ENCODE measurements around the gene FBXO10.
A peak's percentile ranks its signal among the peaks of the same experiment; 100 is the strongest.
"Not testable (repeated sequence)": the region's sequence is repeated elsewhere in the genome, so short reads cannot be mapped to it uniquely, and the experiment has no call there.

Gene FBXO10, protein sequence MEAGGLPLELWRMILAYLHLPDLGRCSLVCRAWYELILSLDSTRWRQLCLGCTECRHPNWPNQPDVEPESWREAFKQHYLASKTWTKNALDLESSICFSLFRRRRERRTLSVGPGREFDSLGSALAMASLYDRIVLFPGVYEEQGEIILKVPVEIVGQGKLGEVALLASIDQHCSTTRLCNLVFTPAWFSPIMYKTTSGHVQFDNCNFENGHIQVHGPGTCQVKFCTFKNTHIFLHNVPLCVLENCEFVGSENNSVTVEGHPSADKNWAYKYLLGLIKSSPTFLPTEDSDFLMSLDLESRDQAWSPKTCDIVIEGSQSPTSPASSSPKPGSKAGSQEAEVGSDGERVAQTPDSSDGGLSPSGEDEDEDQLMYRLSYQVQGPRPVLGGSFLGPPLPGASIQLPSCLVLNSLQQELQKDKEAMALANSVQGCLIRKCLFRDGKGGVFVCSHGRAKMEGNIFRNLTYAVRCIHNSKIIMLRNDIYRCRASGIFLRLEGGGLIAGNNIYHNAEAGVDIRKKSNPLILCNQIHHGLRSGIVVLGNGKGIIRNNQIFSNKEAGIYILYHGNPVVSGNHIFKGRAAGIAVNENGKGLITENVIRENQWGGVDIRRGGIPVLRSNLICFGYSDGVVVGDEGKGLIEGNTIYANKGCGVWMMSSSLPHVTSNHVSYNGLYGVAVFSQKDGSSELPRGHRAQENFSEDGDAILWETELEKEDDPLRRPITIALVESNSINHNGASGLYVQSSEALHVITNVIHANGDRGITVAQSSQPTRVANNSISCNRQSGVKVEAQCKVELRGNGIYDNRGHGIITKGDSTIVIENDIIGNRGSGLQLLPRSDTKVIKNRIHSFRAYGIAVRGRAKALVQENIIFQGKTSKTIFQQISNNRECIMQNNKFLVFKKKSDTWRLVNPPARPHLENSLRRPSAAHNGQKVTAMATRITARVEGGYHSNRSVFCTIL

DNA sequence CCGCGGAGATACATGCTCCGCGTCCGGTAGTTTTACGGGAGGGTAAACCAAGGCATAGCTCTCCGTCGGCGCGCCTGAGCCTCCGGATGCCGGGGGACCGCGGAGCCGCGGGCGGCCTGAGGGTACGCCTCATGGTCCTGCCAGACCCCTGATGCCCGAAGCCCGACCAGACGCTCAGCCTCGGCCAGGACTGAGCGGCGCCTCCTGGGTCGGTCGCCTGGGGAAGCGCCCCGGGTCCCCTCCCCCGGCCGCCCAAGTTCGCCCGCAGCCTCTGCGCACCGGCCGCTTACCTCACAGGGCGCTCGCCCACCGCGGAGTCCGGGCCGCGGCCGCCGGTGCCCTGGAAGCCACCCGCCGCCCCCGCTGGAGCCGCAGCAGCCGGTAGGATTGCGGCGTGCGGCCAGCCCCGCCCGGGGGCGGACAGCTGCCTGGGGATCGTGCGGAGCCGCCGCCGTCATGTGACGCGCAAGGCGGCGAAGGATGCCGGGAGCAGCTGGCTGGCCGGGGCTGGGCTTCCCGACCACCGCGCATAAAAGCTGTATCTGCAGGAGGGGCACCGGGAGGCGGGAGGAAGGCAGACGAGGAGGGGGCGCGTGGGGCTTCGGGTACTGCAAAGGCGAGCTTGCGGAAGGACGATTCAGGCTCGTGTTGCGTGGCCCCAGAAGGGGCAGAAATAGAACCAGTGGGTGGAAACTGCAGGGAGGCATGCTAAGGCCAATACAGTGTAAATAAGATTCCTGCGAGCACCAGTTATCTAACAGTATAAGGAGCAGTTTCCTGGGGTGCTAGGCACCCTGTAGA, at the start of gene FBXO10:
Gene FBXO10, minus strand, starts transcription at position 460 of the 801 bp plus-strand sequence. CDS start 34,612 bp downstream, outside the sequence.
- peak; percentile 74 for DNase-seq (ENCODE audit: low spot score)

DNA sequence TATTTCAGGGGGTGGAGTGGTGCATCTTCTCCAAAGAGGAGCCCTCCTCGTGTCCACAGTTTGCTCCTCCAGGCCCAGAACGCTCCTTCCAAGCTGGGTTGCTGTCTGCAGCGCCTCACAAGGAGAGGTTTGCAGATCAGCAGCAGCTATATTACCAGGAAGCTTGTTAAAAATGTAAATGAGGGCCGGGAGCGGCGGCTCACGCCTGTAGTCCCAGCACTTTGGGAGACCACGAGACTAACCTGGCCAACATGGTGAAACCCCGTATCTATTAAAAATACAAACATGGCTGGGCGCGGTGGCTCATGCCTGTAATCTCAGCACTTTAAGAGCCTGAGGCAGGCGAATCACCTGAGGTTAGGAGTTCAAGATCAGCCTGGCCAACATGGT, 49.6 kb upstream of the FBXO10 start:
- no peak for DNase-seq (ENCODE audit: low spot score)

DNA sequence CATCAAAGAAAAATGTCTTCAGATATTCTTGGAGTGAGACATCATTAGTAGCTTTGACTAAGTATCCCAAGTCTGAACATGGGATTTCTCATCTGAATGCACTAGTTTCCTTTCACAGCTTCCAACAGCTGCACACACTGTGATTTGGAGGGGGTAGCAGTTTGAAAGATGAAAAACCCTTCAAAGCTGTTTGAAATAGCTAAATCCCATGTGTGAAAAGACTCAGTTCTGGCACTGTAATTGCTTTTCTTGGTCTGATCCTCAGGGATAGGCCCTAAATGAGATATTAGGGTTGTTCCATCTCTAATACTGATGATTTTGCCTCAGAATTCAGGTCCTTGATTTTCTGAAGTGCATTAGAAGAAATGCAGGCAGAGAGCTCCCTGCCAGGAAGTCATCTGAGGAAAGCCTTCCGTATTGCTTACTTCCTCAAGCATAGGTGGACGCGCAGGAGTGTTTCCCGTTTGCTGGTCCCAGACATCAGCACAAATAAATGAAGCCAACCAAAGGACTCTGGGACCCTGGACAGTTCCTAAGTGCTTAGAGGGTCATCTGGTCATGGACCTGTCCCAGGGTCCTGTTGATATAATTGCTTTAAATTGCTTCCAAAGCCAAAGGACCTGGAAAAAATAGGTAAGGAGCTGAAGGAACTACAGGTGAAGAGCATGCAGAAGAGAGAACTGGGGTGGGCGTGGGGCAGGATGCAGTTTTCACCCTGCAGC, 49.0 kb upstream of the FBXO10 start:
- DNase-seq (ENCODE audit: low spot score), result no peak

DNA sequence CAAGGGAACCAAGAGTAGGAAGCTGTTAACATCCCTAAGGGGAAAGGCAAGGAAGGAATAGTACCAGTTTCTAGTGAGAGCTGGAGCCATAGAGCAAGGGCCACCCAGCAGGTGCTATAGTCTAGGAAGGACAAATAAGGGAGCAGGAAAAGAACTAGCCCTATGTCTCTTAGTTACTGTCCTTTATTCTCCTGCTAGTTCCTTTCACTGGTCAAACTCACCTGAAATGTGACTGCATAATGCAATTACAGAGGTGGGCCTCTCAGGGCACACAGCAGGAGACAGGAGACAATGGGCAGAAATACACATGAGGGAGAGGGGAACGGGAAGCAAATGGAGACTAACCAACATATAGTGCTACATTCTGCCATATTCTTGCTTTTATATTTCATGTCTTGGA, 47.9 kb upstream of the FBXO10 start:
- no peak for DNase-seq (ENCODE audit: low spot score)

DNA sequence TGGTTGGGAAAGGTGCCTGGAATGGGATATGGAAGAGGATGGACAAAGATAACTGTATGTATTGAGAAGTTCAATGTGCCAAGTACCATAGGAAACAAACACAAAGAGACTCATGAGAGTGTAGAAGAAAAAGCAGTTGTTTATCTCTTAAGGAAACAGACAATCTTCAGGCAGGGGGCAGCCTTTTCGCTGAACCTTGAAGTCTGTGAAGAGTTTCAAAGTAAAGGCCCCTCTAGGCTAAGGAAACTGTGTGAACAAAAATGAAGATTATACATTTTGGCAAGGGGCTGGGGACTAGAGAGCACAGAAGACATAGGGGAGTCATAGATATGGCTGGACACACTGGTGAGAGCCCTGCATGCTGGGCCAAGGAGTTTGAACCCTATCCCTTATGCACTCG, 47.1 kb upstream of the FBXO10 start:
- DNase-seq (ENCODE audit: low spot score), result no peak

DNA sequence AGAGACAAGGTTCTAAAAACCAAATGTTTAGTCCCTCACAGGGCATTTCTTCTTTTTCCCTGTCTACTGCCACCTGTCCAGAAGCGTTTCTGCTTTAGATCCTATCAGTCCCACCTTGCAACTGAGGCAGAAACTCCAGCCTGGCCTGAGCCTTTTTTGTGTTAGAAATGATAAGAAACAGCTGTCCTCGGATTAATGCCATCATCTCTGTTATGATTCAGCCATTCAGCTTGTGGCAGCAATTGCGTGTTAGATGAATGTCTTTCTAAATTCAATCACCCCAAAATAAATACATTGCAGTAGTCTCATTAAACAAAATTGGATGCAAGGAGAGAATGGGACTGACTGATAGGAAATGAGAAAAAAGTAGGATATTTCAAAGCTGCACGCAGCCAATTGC, 46.3 kb upstream of the FBXO10 start:
- DNase-seq (ENCODE audit: low spot score), result no peak

DNA sequence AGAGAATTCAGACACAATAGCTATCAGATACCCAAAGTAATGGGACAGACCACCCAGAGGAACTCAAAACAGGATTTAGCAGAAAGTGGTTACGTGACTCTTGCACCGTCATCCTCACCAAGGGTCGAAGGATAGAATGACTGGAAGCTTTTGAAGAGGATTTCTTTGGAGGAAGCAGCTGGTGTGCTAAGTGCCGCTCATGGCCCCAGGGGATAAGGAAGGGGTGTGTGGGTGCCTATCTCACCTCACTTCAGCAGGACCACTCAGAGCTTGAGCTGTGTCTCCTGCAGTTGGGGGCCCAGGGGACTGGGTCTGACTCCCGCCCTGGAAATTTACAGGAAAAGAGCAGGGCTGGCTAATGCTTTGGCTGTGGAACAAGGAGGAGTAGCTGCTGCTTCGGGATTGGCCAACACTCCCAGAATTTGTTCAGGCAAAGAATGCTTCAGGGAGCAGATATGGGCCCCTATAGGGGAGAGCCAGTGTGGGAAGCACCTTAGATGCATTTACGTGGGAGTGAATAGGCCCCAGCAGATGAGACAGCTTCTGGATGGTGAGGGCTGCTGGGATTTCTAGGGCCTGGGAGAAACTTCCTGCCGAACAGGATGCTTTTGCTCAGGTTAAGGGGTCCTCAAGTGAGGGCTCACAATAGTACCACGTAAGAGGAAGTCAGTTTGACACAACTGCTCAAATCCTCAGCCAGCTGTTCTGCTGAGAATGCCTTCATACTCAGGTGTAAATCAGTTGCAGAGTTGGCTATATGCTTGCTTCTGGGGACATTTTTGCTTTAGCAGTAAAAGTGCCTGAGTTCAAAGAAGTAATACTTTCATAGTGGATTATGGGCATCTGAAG, 45.3 kb upstream of the FBXO10 start:
- no peak for DNase-seq (ENCODE audit: low spot score)

DNA sequence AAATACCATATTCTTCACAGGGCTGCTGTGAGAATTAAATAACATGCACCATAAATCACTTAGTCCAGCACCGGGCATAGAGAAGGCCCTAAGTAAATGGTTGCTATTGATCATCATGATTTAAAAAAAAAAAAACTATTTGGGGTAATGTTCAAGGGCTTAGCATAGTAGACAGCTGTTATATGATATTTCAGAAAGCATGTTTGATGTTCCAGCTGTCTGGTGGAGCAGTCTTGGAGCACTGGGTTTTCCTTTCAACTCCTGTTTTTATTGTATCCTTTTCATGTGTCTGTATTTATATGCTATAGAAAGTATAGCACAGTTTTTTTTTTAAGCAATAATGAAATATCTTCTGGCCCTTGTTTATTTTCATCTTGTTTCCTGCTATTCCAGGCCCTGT, 44.2 kb upstream of the FBXO10 start:
- DNase-seq (ENCODE audit: low spot score), result no peak

DNA sequence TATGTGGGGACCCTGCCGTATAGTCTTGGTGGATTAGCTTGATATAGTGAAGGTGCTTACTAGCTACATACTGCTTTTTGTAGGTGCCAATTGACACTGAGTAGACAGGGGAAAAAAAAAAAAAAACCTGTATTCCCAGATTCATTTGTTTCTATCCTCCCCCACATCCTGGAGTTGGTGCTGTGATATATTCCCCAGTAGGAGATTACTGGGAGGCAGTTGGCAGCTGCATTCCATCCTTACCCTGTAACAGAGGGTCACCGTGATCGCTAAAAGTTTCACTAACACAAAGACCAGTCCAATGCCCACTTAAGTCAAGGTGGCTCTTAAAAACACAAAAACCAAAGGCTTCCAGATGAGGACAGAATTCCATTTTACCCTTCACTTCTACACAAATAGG, 43.6 kb upstream of the FBXO10 start:
- no peak for DNase-seq (ENCODE audit: low spot score)

DNA sequence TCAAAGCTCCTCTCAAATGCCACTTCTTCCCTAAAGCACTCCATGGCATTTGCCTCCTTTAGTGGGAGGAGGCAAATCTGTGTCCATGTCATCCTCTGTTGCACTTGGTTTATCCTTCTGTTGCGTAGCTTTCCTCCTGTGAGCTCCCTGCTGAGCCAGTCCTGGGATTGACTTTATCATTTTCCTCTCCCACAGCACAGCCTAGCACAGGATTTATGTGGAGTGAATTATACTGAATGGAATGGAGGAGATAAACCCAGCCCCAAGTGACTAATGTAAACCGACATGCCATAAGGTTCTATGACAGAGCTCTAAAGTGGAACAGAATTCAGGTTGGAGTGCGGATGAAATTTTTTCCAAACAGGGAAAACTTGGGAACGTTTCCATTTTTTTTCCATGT, 42.6 kb upstream of the FBXO10 start:
- DNase-seq (ENCODE audit: low spot score), result no peak

DNA sequence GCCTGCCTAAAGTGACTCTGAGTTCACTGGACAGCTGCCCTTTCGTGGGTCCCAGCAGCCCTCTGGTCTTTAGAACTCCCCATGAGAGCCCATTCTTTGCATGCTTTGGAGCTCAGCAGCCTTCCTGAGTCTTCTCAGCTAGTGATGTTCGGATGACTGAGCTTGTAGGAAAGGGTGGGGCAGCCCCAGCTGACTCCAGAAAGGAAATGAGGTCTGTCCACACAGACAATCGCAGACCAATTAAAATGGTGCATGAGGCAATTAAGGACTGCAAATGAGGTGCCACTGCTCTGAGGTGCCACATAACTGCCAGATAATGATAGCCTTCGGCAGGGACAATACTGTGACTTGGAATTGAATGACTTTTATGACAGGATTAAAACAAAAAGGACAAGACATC, 41.7 kb upstream of the FBXO10 start:
- DNase-seq (ENCODE audit: low spot score), result no peak

DNA sequence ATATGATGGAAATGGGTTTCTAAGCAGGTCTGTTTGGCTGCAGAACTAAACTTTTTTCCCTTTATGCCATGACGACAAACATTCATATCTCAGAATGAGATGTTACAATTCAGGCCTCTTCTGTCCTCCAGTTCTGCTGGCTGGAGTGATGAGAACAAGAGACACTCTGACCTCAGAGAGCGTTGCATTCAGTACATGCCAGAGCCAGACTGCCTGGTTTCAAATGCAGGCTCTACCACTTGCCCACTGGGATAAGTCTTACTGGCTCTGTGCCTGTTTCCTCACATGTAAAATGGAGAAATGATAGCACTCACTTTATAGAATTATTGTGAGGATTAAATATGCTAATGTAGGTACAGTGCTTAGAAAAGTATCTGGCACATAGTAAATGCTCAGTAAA, 41.0 kb upstream of the FBXO10 start:
- no peak for DNase-seq (ENCODE audit: low spot score)

DNA sequence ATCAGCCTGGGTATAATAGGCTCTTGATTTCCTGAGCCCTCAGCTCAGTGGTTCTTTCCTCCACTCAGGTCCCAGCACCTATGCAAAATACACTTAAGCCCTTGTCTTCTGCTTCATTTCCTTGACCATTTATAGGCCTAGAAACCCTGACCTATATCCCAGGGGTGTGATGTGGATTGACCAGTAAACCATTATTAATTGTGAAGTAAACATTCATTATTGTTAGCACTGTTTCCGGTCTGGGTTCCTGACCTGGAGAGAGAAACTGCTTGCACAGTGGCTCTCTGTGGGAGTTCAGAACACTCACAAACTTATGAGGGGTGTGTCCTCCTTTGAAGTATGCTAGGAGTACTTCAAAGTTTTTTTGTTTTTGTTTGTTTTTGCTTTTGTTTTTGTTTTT, 35.8 kb upstream of the FBXO10 start:
- DNase-seq (ENCODE audit: low spot score), result no peak

DNA sequence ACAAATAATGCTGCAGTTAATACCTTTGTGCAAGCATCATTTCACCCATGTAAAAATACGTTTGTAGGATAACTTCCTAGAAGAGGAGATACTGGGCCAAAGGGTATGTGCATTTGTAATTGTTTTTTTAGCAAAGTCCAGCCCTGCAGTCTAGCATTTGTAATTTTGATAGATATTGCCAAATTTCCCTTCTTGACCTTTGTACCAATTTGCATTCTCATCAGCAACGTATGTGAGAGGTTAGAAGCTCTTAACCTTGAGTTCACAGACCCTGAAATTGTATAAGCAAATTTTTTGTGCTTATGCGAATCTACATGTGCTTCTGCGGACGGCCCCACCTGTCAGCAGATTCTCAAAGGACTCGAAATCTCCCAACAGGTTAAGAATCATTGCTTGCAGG, 34.8 kb upstream of the FBXO10 start:
- DNase-seq (ENCODE audit: low spot score), result no peak

DNA sequence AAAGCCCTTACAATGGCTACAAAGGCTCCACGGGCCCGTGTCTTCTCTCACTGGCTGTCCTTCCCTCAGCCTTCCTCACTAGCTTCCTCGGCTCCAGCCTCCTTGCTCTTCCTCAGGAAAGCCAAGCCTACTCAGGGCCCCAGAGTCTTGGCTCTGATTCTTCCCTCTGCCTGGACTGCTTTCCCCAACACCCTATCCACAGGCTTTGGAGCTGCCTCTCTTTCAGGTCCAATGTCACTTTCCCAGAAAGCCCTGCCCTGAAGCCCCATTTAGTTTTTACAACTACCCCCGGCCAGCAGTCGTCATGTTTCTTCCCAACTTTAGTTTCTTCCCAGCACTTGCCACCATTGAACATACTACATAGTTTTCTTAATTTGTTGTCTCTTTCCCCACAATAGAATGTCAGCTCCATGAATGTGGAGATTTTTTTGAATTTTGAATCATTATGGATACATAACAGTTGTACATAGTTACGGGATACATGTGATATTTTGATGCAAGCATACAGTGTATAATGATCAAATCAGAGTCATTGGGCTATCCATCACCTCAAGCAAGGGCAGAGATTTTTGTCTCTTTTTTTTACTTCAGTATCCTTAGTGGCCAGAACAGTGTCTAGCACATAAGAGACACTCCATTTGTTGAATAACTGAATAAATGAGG, 33.7 kb upstream of the FBXO10 start:
- DNase-seq (ENCODE audit: low spot score), result no peak

DNA sequence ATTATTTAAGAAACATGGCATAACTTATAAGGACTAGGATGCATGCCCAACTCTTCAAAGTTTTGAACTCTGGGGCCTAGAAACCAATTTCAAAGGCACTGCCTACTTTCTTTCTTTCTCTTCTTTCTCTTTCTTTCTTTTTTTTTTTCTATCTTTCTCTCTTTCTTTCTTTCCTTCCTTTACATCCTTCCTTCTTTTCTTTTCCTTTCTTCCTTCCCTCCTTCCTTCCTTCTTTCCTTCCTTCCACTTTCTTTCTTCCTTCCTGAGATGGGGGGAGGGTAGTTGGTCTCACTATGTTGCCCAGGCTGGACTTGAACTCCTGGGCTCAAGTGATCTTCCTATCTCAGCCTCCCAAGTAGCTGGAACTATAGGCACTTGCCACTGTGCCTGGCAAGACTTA, 32.1 kb upstream of the FBXO10 start:
- DNase-seq (ENCODE audit: low spot score), result no peak

DNA sequence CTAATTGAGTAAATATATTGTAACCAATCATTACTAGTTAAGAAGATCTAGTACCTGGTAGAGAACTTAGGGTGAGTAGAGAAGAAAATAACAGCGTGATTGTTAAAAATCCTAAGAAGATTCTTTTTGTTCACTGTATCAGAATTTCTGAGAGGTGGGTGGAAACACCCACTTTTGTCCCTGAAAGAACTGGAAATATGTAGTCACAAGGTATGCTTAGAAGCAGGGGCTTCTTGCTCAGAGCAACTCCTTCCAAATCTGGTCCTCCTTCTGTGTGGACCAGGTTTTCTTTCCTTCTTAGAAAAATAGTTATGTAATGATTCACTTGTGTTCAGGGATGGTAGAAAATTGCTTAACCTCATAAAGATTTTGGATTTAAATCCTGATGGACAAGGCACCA, 28.1 kb upstream of the FBXO10 start:
- DNase-seq (ENCODE audit: low spot score), result no peak

DNA sequence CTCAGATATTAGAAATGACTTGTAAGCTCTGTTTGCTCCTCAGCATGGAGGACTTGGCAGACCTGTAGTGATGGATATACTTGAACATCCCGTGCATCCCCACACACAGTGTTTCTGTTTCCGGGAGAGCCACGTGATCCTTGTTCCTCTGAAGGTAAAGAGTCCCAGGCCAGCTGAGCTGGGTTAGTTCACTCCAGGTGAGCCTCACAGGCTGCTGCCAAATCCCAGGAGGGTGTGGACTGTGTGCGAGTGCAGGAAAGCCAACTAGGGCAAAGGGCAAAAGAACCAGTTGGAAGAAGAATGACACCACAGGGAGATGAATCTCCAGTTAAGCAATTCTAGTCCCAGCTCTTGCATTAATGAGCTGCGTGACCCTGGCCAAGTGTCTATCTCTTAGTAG, 26.6 kb upstream of the FBXO10 start:
- no peak for DNase-seq (ENCODE audit: low spot score)

DNA sequence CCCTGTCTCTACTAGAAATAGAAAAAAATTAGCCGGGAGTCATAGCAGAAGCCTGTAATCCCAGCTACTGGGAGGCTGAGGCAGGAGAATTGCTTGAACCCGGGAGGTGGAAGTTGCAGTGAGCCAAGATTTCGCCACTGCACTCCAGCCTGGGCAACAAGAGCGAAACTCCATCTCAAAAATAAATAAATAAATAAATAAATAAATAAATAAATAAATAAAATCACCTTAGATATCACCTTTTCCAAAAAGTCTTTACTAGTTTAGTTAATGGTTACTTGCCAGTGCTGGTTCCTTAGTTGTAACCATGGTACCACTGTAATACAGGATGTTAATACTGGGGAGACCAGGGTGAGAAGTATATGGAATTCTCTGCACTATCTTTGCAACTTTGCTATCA, 25.9 kb upstream of the FBXO10 start:
- not testable (repeated sequence) for DNase-seq (ENCODE audit: low spot score)

DNA sequence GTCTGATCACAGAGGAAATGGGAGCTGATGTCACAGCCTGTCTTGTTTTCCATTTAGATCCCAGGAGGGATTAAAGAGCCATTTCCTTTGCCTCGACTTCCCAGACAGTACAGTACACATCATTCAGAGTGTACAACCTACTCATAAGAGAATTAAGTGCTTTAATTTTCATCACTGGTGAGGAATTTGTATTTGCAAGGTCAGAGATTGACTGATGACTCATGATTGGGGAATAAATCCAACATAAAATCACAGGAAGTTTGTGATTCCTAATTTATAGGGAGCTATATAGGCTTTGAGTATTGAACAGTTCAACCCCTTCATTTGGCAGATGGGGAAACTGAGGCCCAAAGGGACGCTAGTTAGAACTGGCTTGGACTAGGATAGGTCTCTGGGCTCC, 20.3 kb upstream of the FBXO10 start:
- no peak for DNase-seq (ENCODE audit: low spot score)

Data from germinal center (tissue), 1 donor.